Neural cell (in vitro differentiated cells): ENCODE data around the gene AMDHD2. TPM values are rescaled to one million over a fixed set of nuclear protein-coding genes. Genes with fewer than 3 reads are reported as not detected.

Source experiments
- H2AFZ ChIP-seq: fragments of 200-600, 300-800 bp; sonication (generic), shearing (Covaris generic); 2 replicates; pipeline ENCODE4 v1.6.0; 2014; ENCODE audit warnings: low read depth, mild to moderate bottlenecking, antibody characterized with exemption, low read length, moderate library complexity
- H3F3A ChIP-seq: fragments of 200-600 bp; shearing (Covaris generic); 2 replicates; pipeline ENCODE4 v1.6.1; 2016; ENCODE audit warnings: mild to moderate bottlenecking, moderate library complexity, mixed read lengths, antibody characterized with exemption, low read length; ENCODE audit not compliant: insufficient read depth, poor library complexity, severe bottlenecking
- H3K27ac ChIP-seq: fragments of 200-600, 300-800 bp; sonication (generic), shearing (Covaris generic); 2 replicates; pipeline ENCODE4 v1.5.1; 2014; ENCODE audit warnings: mild to moderate bottlenecking, low read length, moderate library complexity
- H3K27me3 ChIP-seq: fragments of 300-800, 200-600 bp; sonication (generic), shearing (Covaris generic); 2 replicates; pipeline ENCODE4 v1.6.0; 2014; ENCODE audit warnings: mild to moderate bottlenecking, low read depth, low read length, moderate library complexity; ENCODE audit not compliant: insufficient read depth
- H3K36me3 ChIP-seq: fragments of 300-800, 200-600 bp; sonication (generic), shearing (Covaris generic); 2 replicates; pipeline ENCODE4 v1.5.1; 2014; ENCODE audit warnings: mild to moderate bottlenecking, antibody characterized with exemption, low read length, moderate library complexity; ENCODE audit not compliant: insufficient read depth
- H3K4me2 ChIP-seq: fragments of 300-800, 200-600 bp; sonication (generic), shearing (Covaris generic); 2 replicates; pipeline ENCODE4 v1.6.0; 2014; ENCODE audit warnings: mild to moderate bottlenecking, low read length
- H3K4me3 ChIP-seq: fragments of 300-800, 200-600 bp; sonication (generic), shearing (Covaris generic); 2 replicates; pipeline ENCODE4 v1.5.1; 2014; ENCODE audit warnings: mild to moderate bottlenecking, low read length, moderate library complexity
- H3K79me2 ChIP-seq: fragments of 200-600 bp; shearing (Covaris generic); replicated peaks from 2 replicates; pipeline ENCODE4 v1.6.0; 2014; ENCODE audit warnings: mild to moderate bottlenecking, low read length, moderate library complexity; ENCODE audit not compliant: insufficient read depth
- H3K9ac ChIP-seq: fragments of 300-800, 200-600 bp; sonication (generic), shearing (Covaris generic); 2 replicates; pipeline ENCODE4 v1.6.1; 2016; ENCODE audit warnings: mild to moderate bottlenecking, low read length, mixed read lengths
- H3K9me2 ChIP-seq: fragments of 200-600 bp; shearing (Covaris generic); 2 replicates; pipeline ENCODE4 v1.6.1; 2016; ENCODE audit warnings: mild to moderate bottlenecking, low read length, mixed read lengths; ENCODE audit not compliant: insufficient read depth
- H3K9me3 ChIP-seq: fragments of 200-600, 300-800 bp; sonication (generic), shearing (Covaris generic); 2 replicates; pipeline ENCODE4 v1.6.1; 2016; ENCODE audit warnings: mild to moderate bottlenecking, mixed run types, low read length, moderate library complexity, mixed read lengths
- H4K20me1 ChIP-seq: fragments of 200-600 bp; shearing (Covaris generic); 2 replicates; pipeline ENCODE4 v1.6.1; 2016; ENCODE audit warnings: mild to moderate bottlenecking, mixed run types; ENCODE audit not compliant: insufficient read depth
- CTCF ChIP-seq: fragments of 450-650 bp; IDR thresholded peaks from 2 replicates; pipeline ENCODE4 v1.5.1; 2014; ENCODE audit warnings: antibody characterized with exemption, mild to moderate bottlenecking, moderate library complexity; ENCODE audit not compliant: poor library complexity, severe bottlenecking
- EP300 ChIP-seq: fragments of 450-650 bp; conservative IDR thresholded peaks from 2 replicates; pipeline ENCODE4 v1.6.1; 2014; ENCODE audit warnings: antibody characterized with exemption, mild to moderate bottlenecking, moderate library complexity; ENCODE audit not compliant: poor library complexity, severe bottlenecking
- EZH2 ChIP-seq: fragments of 200-600, 300-800 bp; shearing (Covaris generic), sonication (generic); IDR thresholded peaks from 2 replicates; pipeline ENCODE4 v1.6.1; 2014; ENCODE audit warnings: antibody characterized with exemption, low read length, borderline replicate concordance, mild to moderate bottlenecking; ENCODE audit not compliant: insufficient read depth, poor library complexity, severe bottlenecking
- MXI1 ChIP-seq: fragments of 450-650 bp; conservative IDR thresholded peaks from 2 replicates; pipeline ENCODE4 v1.6.1; 2014; ENCODE audit warnings: antibody characterized with exemption, mild to moderate bottlenecking; ENCODE audit not compliant: poor library complexity, severe bottlenecking
- POLR2AphosphoS5 ChIP-seq: IDR thresholded peaks from 2 replicates; pipeline ENCODE4 v1.6.1; 2012
- RAD21 ChIP-seq: fragments of 450-650 bp; conservative IDR thresholded peaks from 2 replicates; pipeline ENCODE4 v1.6.1; 2014; ENCODE audit warnings: antibody characterized with exemption, mild to moderate bottlenecking, moderate library complexity
- REST ChIP-seq: IDR thresholded peaks from 2 replicates; pipeline ENCODE4 v1.6.1; 2012; ENCODE audit warnings: borderline replicate concordance
- SMC3 ChIP-seq: fragments of 450-650 bp; conservative IDR thresholded peaks from 2 replicates; pipeline ENCODE4 v1.6.1; 2014; ENCODE audit warnings: antibody characterized with exemption, mild to moderate bottlenecking, moderate library complexity; ENCODE audit not compliant: poor library complexity
- TAF1 ChIP-seq: IDR thresholded peaks from 2 replicates; pipeline ENCODE4 v1.6.1; 2012; ENCODE audit warnings: low read depth
- polyA plus RNA-seq: library from polyadenylated mRNA; depleted of rRNA; stranded (reverse); fragments of >200 nt; gene quantifications from 2 replicates; pipeline ENCODE4 v1.2.3, GENCODE V29; 2014

AMDHD2 gene
- polyA plus RNA-seq, 1 donor from 2014 or later, result 50.0 TPM

GRCh38 chr16:2499454-2499853 lies 20.7 kb upstream of the AMDHD2 start:
- no peak overlapping the region for H3K9ac ChIP-seq

GRCh38 chr16:2499890-2500429 lies 20.2 kb upstream of the AMDHD2 start:
- H3K36me3 ChIP-seq, result no peaks in the 10 kb centered on the region
- H3K9me3 ChIP-seq, result no peaks in the 10 kb centered on the region
- H3K4me3 ChIP-seq, result no peak overlapping the region
- no peak overlapping the region for H3K4me2 ChIP-seq
- H2AFZ ChIP-seq, result no peak overlapping the region
- H3F3A ChIP-seq, result no peaks in the 10 kb centered on the region
- H3K9me2 ChIP-seq, result no peaks in the 10 kb centered on the region
- no peaks in the 10 kb centered on the region for H3K27me3 ChIP-seq
- no peaks in the 10 kb centered on the region for H4K20me1 ChIP-seq
- no peak overlapping the region for H3K9ac ChIP-seq
- no peak overlapping the region for H3K27ac ChIP-seq
- no peaks in the 10 kb centered on the region for H3K79me2 ChIP-seq
- TF ChIP-seq CTCF (no peak), REST (no peak), MXI1 (no peak), EP300 (no peak), POLR2AphosphoS5 (no peak), RAD21 (no peak)

More at GRCh38 chr16:2499454-2499853, 20.7 kb upstream of the AMDHD2 start:
- no peak overlapping the region for H3K4me2 ChIP-seq
- H3K27me3 ChIP-seq, result no peaks in the 10 kb centered on the region
- no peak overlapping the region for H3K27ac ChIP-seq
- H3K4me3 ChIP-seq, result no peak overlapping the region
- no peak overlapping the region for H2AFZ ChIP-seq
- no peaks in the 10 kb centered on the region for H3F3A ChIP-seq
- H3K36me3 ChIP-seq, result no peaks in the 10 kb centered on the region
- H4K20me1 ChIP-seq, result no peaks in the 10 kb centered on the region
- H3K79me2 ChIP-seq, result no peaks in the 10 kb centered on the region
- H3K9me3 ChIP-seq, result no peaks in the 10 kb centered on the region
- TF ChIP-seq POLR2AphosphoS5, result no peak
- TF ChIP-seq REST, result no peak
- TF ChIP-seq SMC3, result no peak
- no peak for TF ChIP-seq CTCF
- no peak for TF ChIP-seq RAD21
- no peak for TF ChIP-seq TAF1
- no peak for TF ChIP-seq EP300
- TF ChIP-seq MXI1, result no peak
- TF ChIP-seq EZH2, result no peak
- no peaks in the 10 kb centered on the region for H3K9me2 ChIP-seq
